ENCODE measurements around the gene GJA10. TPM values are rescaled to one million over a fixed set of nuclear protein-coding genes. Genes with fewer than 3 reads are reported as not detected.

The GJA10 gene
- total RNA-seq, 2 experiments from 2014 or later: not detected

DNA sequence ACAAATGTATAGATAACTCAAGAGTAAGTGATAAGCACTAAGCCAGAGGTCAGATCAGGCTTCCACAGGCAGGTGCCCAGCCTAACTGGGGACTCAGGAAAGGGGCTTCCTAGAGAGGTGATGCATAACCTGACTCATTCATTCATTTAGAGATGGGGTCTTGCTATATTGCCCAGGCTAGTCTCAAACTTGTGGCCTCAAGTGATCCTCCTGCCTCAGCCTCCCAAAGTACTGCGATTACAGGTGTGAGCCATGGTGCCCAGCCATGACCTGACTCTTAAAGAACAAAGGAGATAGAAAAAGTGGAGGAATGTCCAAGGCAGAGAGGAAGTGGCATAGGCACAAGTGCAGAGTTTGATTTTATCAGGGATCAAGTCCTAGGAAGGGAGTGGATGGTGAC lies 41.9 kb downstream of the GJA10 start:
- no peak overlapping the region for H3K4me2 ChIP-seq (ENCODE audit: low read length)
- H3K36me3 ChIP-seq (ENCODE audit: insufficient read depth, low read length): peaks cover 94% of the 10 kb centered on the region
- no peaks in the 10 kb centered on the region for H3K9me3 ChIP-seq (ENCODE audit: low read length)
- no peak overlapping the region for H3K4me3 ChIP-seq (ENCODE audit: low read depth, low read length, poor library complexity, severe bottlenecking)
- no peaks in the 10 kb centered on the region for H3K4me1 ChIP-seq (ENCODE audit: insufficient read depth, low read length, poor library complexity, severe bottlenecking)
- no peak for DNase-seq (ENCODE audit: low spot score)
- ChIA-PET POLR2A (no interaction called here), CTCF (ENCODE audit: unreplicated experiment) (interaction anchor here (0.9 kb wide), 1 partner anchor 543 kb away, joined by 4 read pairs; no protein-coding TSS in a partner anchor)
- H4K20me1 ChIP-seq (ENCODE audit: insufficient read depth, low read length): no peaks in the 10 kb centered on the region
- no peaks in the 10 kb centered on the region for H3K79me2 ChIP-seq (ENCODE audit: insufficient read depth, low read depth, low read length)
- BruUV-seq (replicated peaks): no TSS peak
- TF ChIP-seq, protein P1, sequence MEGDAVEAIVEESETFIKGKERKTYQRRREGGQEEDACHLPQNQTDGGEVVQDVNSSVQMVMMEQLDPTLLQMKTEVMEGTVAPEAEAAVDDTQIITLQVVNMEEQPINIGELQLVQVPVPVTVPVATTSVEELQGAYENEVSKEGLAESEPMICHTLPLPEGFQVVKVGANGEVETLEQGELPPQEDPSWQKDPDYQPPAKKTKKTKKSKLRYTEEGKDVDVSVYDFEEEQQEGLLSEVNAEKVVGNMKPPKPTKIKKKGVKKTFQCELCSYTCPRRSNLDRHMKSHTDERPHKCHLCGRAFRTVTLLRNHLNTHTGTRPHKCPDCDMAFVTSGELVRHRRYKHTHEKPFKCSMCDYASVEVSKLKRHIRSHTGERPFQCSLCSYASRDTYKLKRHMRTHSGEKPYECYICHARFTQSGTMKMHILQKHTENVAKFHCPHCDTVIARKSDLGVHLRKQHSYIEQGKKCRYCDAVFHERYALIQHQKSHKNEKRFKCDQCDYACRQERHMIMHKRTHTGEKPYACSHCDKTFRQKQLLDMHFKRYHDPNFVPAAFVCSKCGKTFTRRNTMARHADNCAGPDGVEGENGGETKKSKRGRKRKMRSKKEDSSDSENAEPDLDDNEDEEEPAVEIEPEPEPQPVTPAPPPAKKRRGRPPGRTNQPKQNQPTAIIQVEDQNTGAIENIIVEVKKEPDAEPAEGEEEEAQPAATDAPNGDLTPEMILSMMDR (conservative IDR thresholded peaks at IDR 0.05; ENCODE audit: low read length): no peak
- no peak for TF ChIP-seq EZH2phosphoT487 (IDR thresholded peaks at IDR 0.05; ENCODE audit: borderline replicate concordance, low read depth, low read length)
- H3K27ac ChIP-seq (ENCODE audit: low read depth, low read length, poor library complexity, severe bottlenecking): no peak overlapping the region
- H3K9me2 ChIP-seq (ENCODE audit: insufficient read depth, low read length): no peaks in the 10 kb centered on the region
- no peak overlapping the region for H2AFZ ChIP-seq (ENCODE audit: low read length)
- intact Hi-C loops (cut with micrococcal nuclease; ENCODE audit: unreplicated experiment): no loop called here

DNA sequence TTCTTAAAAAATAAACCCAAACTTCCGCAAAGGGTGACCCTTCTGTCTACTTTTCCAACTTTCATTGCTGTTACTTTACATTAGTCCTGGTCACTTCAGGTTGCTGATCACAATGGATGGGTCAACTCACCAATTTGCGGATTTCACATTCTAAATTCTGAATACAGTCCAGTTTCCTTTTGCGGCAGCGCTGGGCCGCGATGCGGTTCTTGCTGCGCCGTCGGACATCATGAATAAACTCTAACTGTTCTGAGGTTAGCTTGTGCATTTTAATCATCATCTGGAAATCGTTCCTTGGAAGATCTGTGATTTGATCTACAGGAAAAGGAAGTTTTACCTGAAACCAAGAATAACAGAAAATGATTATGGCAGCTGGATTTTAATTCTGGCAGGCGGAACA lies 43.7 kb downstream of the GJA10 start:
- POLR2A ChIA-PET: no interaction called here
- H2AFZ ChIP-seq (ENCODE audit: low read length): no peak overlapping the region
- no peak for DNase-seq (ENCODE audit: low spot score)
- no peak overlapping the region for H3K4me2 ChIP-seq (ENCODE audit: low read length)
- no peaks in the 10 kb centered on the region for H3K9me2 ChIP-seq (ENCODE audit: insufficient read depth, low read length)
- H3K36me3 ChIP-seq (ENCODE audit: insufficient read depth, low read length): peaks cover 92% of the 10 kb centered on the region
- CTCF ChIA-PET (ENCODE audit: unreplicated experiment): no interaction called here
- H4K20me1 ChIP-seq (ENCODE audit: insufficient read depth, low read length): no peaks in the 10 kb centered on the region
- TF ChIP-seq, protein P1 (conservative IDR thresholded peaks at IDR 0.05; ENCODE audit: low read length): no peak
- no peak for TF ChIP-seq EZH2phosphoT487 (IDR thresholded peaks at IDR 0.05; ENCODE audit: borderline replicate concordance, low read depth, low read length)
- BruUV-seq (replicated peaks): no TSS peak
- H3K4me1 ChIP-seq (ENCODE audit: insufficient read depth, low read length, poor library complexity, severe bottlenecking): no peaks in the 10 kb centered on the region
- no peak overlapping the region for H3K4me3 ChIP-seq (ENCODE audit: low read depth, low read length, poor library complexity, severe bottlenecking)
- no peaks in the 10 kb centered on the region for H3K9me3 ChIP-seq (ENCODE audit: low read length)
- H3K79me2 ChIP-seq (ENCODE audit: insufficient read depth, low read depth, low read length): no peaks in the 10 kb centered on the region
- H3K27ac ChIP-seq (ENCODE audit: low read depth, low read length, poor library complexity, severe bottlenecking): no peak overlapping the region
- intact Hi-C loops (cut with micrococcal nuclease; ENCODE audit: unreplicated experiment): no loop called here

DNA sequence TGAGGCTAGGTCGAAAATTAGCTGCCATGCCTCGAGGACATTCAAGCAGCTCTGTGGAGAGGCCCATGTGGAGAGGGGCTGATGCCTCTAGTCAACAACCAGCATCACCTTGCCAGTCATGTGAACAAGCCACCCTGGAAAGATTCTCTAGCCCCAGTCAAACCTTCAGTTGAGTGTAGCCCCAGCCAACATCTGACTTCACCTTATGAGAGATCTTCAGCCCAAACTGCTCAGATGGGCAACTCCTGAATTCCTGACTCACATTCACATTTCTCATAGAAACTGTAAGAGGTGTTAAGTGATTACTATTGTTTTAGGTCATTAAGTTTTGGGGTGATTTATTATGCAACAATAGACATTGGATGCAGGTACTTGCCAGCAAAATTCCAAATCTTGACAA lies 44.9 kb downstream of the GJA10 start:
- Histone ChIP-seq H2AFZ (ENCODE audit: low read length) (no peak overlapping the region), H3K9me3 (ENCODE audit: low read length) (no peaks in the 10 kb centered on the region), H4K20me1 (ENCODE audit: insufficient read depth, low read length) (no peaks in the 10 kb centered on the region), H3K4me2 (ENCODE audit: low read length) (no peak overlapping the region), H3K4me1 (ENCODE audit: insufficient read depth, low read length, poor library complexity, severe bottlenecking) (no peaks in the 10 kb centered on the region), H3K27ac (ENCODE audit: low read depth, low read length, poor library complexity, severe bottlenecking) (no peak overlapping the region), H3K9me2 (ENCODE audit: insufficient read depth, low read length) (no peaks in the 10 kb centered on the region), H3K4me3 (ENCODE audit: low read depth, low read length, poor library complexity, severe bottlenecking) (no peak overlapping the region), H3K79me2 (ENCODE audit: insufficient read depth, low read depth, low read length) (no peaks in the 10 kb centered on the region), H3K36me3 (ENCODE audit: insufficient read depth, low read length) (peaks cover 90% of the 10 kb centered on the region)
- CTCF ChIA-PET (ENCODE audit: unreplicated experiment): no interaction called here
- TF ChIP-seq EZH2phosphoT487 (IDR thresholded peaks at IDR 0.05; ENCODE audit: borderline replicate concordance, low read depth, low read length): no peak
- POLR2A ChIA-PET: interaction anchor here (0.6 kb wide), 1 partner anchor 473 kb away, joined by 3 read pairs; no protein-coding TSS in a partner anchor
- BruUV-seq (replicated peaks): no TSS peak
- no peak for DNase-seq (ENCODE audit: low spot score)
- intact Hi-C loops (cut with micrococcal nuclease; ENCODE audit: unreplicated experiment): no loop called here
